ENCODE data around the gene GRPEL2. TPM values are rescaled to one million over a fixed set of nuclear protein-coding genes. Genes with fewer than 3 reads are reported as not detected.

The GRPEL2 gene
- total and polyA plus RNA-seq, 2 of the 8 experiments (the other 6 are each of a cell fraction or from before 2014, with no cell fraction given) = 11.2 to 52.2 TPM

DNA sequence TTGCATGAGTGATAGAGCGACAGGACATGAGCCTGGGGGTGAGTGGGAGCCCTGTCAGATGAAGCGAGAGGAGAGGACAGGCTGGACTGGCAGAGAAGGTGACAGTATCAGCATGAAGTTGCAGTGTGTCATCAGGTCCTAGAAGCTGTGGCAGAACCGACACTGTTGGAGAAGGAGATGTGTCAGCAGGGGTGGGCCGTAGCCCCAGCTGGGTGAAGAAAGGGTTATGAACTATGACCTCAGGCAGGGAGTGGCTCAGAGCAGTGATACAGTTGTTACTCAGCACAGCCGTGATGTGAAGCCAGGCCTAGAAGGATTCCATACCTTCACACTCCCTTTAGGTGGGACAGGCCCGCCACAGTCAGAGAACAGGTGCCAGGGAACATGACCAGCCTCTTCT is 20.1 kb downstream of the GRPEL2 start:
- POLR2A ChIA-PET (ENCODE audit: partially characterized antibody) = interaction anchor here (1.1 kb wide), 1 partner anchor 9 kb away, joined by 4 read pairs; no protein-coding TSS in a partner anchor
- Histone ChIP-seq H3K23me2 (ENCODE audit: low read depth, low read length) (no peaks in the 10 kb centered on the region), H2BK20ac (ENCODE audit: low read length) (no peak overlapping the region), H3K14ac (ENCODE audit: insufficient read length) (no peak overlapping the region), H3K23ac (ENCODE audit: insufficient read length) (no peak overlapping the region), H4K5ac (ENCODE audit: insufficient read length, low read depth, low read length) (no peak overlapping the region), H3K4me2 (ENCODE audit: insufficient read depth in 1 of 2, low read depth in 2 of 2, low read length in 2 of 2) (no peak overlapping the region), H2AFZ (ENCODE audit: low read length) (no peak overlapping the region), H2BK15ac (ENCODE audit: low read length) (no peak overlapping the region), H3K79me2 (ENCODE audit: control insufficient read depth in 1 of 2, insufficient read depth in 2 of 2, low read length in 2 of 2) (no peaks in the 10 kb centered on the region), H3K56ac (replicated peaks; ENCODE audit: insufficient read length, low read depth, low read length) (no peak overlapping the region), H4K91ac (replicated peaks; ENCODE audit: insufficient read length, low read length) (no peak overlapping the region), H2BK12ac (ENCODE audit: low read depth, low read length) (no peak overlapping the region), H3K36me3 (ENCODE audit: control insufficient read depth in 2 of 4, insufficient read depth in 4 of 4, low read length in 3 of 4) (no peaks in the 10 kb centered on the region; a peak in 1 of 8 replicates), H3K79me1 (ENCODE audit: low read depth, low read length) (no peaks in the 10 kb centered on the region), H2BK120ac (replicated peaks; ENCODE audit: low read depth, low read length) (no peak overlapping the region), H3K9ac (replicated peaks in 1 of 4; ENCODE audit: extremely low read depth in 1 of 4, low read depth in 3 of 4, low read length in 3 of 4) (no peak overlapping the region), H3K4me1 (replicated peaks in 1 of 4; ENCODE audit: control insufficient read depth in 3 of 4, insufficient read depth in 4 of 4, low read length in 3 of 4) (peaks cover 0 to 3% (median 1%) of the 10 kb centered on the region in 4 experiments; a peak in 3 of 7 replicates), H3K18ac (ENCODE audit: extremely low read depth, low read length) (no peak overlapping the region), H2AK5ac (ENCODE audit: low read depth, low read length) (no peak overlapping the region), H3K9me3 (ENCODE audit: insufficient read depth in 2 of 2, low read depth in 1 of 2, low read length in 1 of 2) (no peaks in the 10 kb centered on the region), H3K27me3 (replicated peaks in 1 of 4; ENCODE audit: control insufficient read depth in 3 of 4, extremely low read depth in 1 of 4, insufficient read depth in 3 of 4, low read length in 3 of 4) (no peaks in the 10 kb centered on the region), H3K4ac (replicated peaks; ENCODE audit: insufficient read length, low read depth, low read length) (no peak overlapping the region), H3K27ac (ENCODE audit: low read depth, low read length) (no peak overlapping the region), H4K8ac (ENCODE audit: extremely low read depth, insufficient read depth, low read length) (no peak overlapping the region), H4K20me1 (replicated peaks in 1 of 2; ENCODE audit: control insufficient read depth in 1 of 2, insufficient read depth in 2 of 2, low read length in 2 of 2) (peaks cover 0 to 3% of the 10 kb centered on the region in 2 experiments), H2BK5ac (ENCODE audit: low read depth, low read length) (no peak overlapping the region), H3K4me3 (ENCODE audit: extremely low read depth in 1 of 4, insufficient read depth in 2 of 4, low read depth in 3 of 4, low read length in 4 of 4) (no peak overlapping the region)
- DNase-seq (ENCODE audit: low read depth in 1 of 2, low spot score in 2 of 2) (no peak), FAIRE-seq (no peak)
- CTCF ChIA-PET (ENCODE audit: partially characterized antibody) = interaction anchor here (1.0 to 46.1 kb wide), 12 partner anchors 10 to 73 kb away, joined by 3 to 1310 read pairs (median 25); partner anchors contain the start of genes GRPEL2, IL17B and PCYOX1L
- no peak for TF ChIP-seq RXRA (IDR thresholded peaks at IDR 0.05; ENCODE audit: insufficient read depth, low read depth, low read length)
- TF ChIP-seq RNF2 (IDR thresholded peaks at IDR 0.05; ENCODE audit: borderline replicate concordance, low read depth, low read length, missing control alignments, poor library complexity, severe bottlenecking) = no peak
- TF ChIP-seq SIN3A (conservative IDR thresholded peaks at IDR 0.05 in 1 of 2, IDR thresholded peaks at IDR 0.05 in 1 of 2; ENCODE audit: low read depth in 1 of 2, low read length in 2 of 2) = no peak
- WGBS, 2 experiments (ENCODE audit: extremely low coverage in 1 of 2, insufficient coverage in 1 of 2, insufficient read length in 1 of 2, insufficient replicate concordance in 2 of 2, low coverage in 1 of 2, low lambda C conversion rate in 2 of 2, missing lambda C conversion rate in 1 of 2) = 89% methylated on average over 6 of the region's 6 CpGs; no CpG with 5 or more reads in 1 of the 2 experiments

Data from H1 (cell line).